Spleen (tissue), 11 donors: ENCODE results near the gene EVI5. TPM values are rescaled to one million over a fixed set of nuclear protein-coding genes. Genes with fewer than 3 reads are reported as not detected.

Source experiments
- DNase-seq: peaks from one replicate; pipeline ENCODE4 v3.0.0-alpha.2; 2020
- H3K27ac ChIP-seq, 8 donors: fragments of 200-600 bp; sonication (generic) in 7 of 8; 1 replicate in 4 of 8; 2 replicates in 4 of 8; pipeline versions ENCODE4 v1.5.0 to v1.8.0; 2016 to 2021; ENCODE audit warnings: inconsistent platforms in 4 of 8, mild to moderate bottlenecking in 4 of 8, moderate library complexity in 1 of 8
- H3K27me3 ChIP-seq, 7 donors: fragments of 200-600 bp; sonication (generic) in 6 of 7; replicated peaks in 1 of 7; 1 replicate in 4 of 7; 2 replicates in 3 of 7; pipeline versions ENCODE4 v1.5.0 to v1.8.0; 2016 to 2021; ENCODE audit warnings: inconsistent platforms in 3 of 7, mild to moderate bottlenecking in 1 of 7
- H3K36me3 ChIP-seq, 6 donors: fragments of 200-600 bp; sonication (generic) in 5 of 6; 1 replicate in 4 of 6; 2 replicates in 2 of 6; pipeline versions ENCODE4 v1.5.0 to v1.8.0; 2016 to 2021; ENCODE audit warnings: inconsistent platforms in 2 of 6
- H3K4me1 ChIP-seq, 6 donors: fragments of 200-600 bp; sonication (generic) in 5 of 6; 1 replicate in 3 of 6; 2 replicates in 3 of 6; pipeline versions ENCODE4 v1.5.0 to v1.8.0; 2016 to 2021; ENCODE audit warnings: inconsistent platforms in 3 of 6
- H3K4me3 ChIP-seq, 8 donors: fragments of 200-600 bp; sonication (generic) in 7 of 8; 1 replicate in 4 of 8; 2 replicates in 4 of 8; pipeline versions ENCODE4 v1.5.0 to v1.8.0; 2016 to 2021; ENCODE audit warnings: inconsistent platforms in 4 of 8, mild to moderate bottlenecking in 4 of 8, moderate library complexity in 2 of 8
- H3K9me3 ChIP-seq, 8 donors: fragments of 200-600 bp; sonication (generic) in 7 of 8; 1 replicate in 4 of 8; 2 replicates in 4 of 8; pipeline versions ENCODE4 v1.5.0 to v1.8.0; 2016 to 2021; ENCODE audit warnings: inconsistent platforms in 4 of 8
- CTCF ChIP-seq, 11 experiments: fragments of 200-600 bp in 7 of 11; fragments of 450-650 bp in 4 of 11; sonication (generic) in 4 of 11; IDR thresholded peaks in 8 of 11; conservative IDR thresholded peaks in 3 of 11; 1 replicate in 7 of 11; 2 replicates in 4 of 11; pipeline versions ENCODE4 v1.4.0 to v1.8.0; 2016 to 2021; ENCODE audit warnings: antibody characterized with exemption in 11 of 11, inconsistent platforms in 4 of 11, mild to moderate bottlenecking in 1 of 11
- POLR2A ChIP-seq, 3 donors: fragments of 450-650 bp; IDR thresholded peaks; one replicate each; pipeline ENCODE4 v1.5.1; 2017; ENCODE audit warnings: antibody characterized with exemption in 3 of 3, mild to moderate bottlenecking in 1 of 3
- POLR2AphosphoS5 ChIP-seq, 3 donors: sonication (generic); formaldehyde crosslinking; IDR thresholded peaks; one replicate each; pipeline ENCODE4 v1.5.1; 2017; ENCODE audit warnings: antibody characterized with exemption in 3 of 3
- WGBS, 5 donors: extraction: QIAGEN DNeasy Blood & Tissue Kit in 3 of 5; methylation state at CpG; one replicate each; pipeline versions ENCODE4 v1.1.5 to v1.1.7; 2013 to 2018; 5-methylcytosine and 5-hydroxymethylcytosine counted together
- intact Hi-C: fragments of 100-400 bp; cut with DNase I; formaldehyde crosslinking; loops from one replicate; pipeline ENCODE4 v1.15.0; 2023; ENCODE audit warnings: low total_unique reads
- polyA plus RNA-seq, 3 donors: library from polyadenylated mRNA; stranded (reverse); fragments of 200-250 nt; gene quantifications; one replicate each; pipeline ENCODE4 v1.2.1, GENCODE V29; 2013
- total RNA-seq, 7 donors: library from RNA; depleted of rRNA in 3 of 7; stranded (reverse); fragments of >200 nt in 3 of 7; fragmentation: NEBNext Ultra II Directional in 4 of 7; extraction: Animal tissue kit (Norgen Biotek cat#: 25700) in 4 of 7; gene quantifications; one replicate each; pipeline versions ENCODE4 v1.1.0 to v1.2.1, GENCODE V29; 2016 to 2021
- donor health status: healthy with polysubstance abuse.
- donor health status: DM: no; HTN: no; CAD: no; lungs with moderate emphysema.
- donor health status: DM: no; HTN: no; CAD: no.
- donor health status: Bipolar disorder and iron deficiency.
- donor health status: healthy.
- donor health status: DM: no; HTN: no; CAD: no.
- donor health status: DM: yes; HTN: yes; CAD: no.

EVI5 gene
- total and polyA plus RNA-seq, 10 donors = 1.7 to 38.3 (median 27.0) TPM

GRCh38 chr1:92713939-92714338, 71.0 kb downstream of the EVI5 start:
- 95 to 100% (median 96%) methylated on average over 2 of the region's 2 CpGs for WGBS, 5 donors
- intact Hi-C loops = no loop called here
- H3K4me1 ChIP-seq = no peaks in the 10 kb centered on the region
- H3K27ac ChIP-seq = no peak overlapping the region
- no peak for DNase-seq
- no peaks in the 10 kb centered on the region for H3K9me3 ChIP-seq
- H3K4me3 ChIP-seq = no peak overlapping the region
- no peaks in the 10 kb centered on the region for H3K36me3 ChIP-seq
- no peak for TF ChIP-seq POLR2AphosphoS5 (IDR thresholded peaks at IDR 0.05)
- TF ChIP-seq CTCF (IDR thresholded peaks at IDR 0.05 in 8 of 11, conservative IDR thresholded peaks at IDR 0.05 in 3 of 11) = no peak
- TF ChIP-seq POLR2A (IDR thresholded peaks at IDR 0.05) = no peak
- no peaks in the 10 kb centered on the region for H3K27me3 ChIP-seq

- no peaks in the 10 kb centered on the region for H3K4me1 ChIP-seq
- H3K36me3 ChIP-seq = no peaks in the 10 kb centered on the region
- 75 to 89% (median 83%) methylated on average over 6 of the region's 6 CpGs for WGBS, 5 donors
- H3K4me3 ChIP-seq = no peak overlapping the region
- H3K27me3 ChIP-seq = no peaks in the 10 kb centered on the region
- no peak for TF ChIP-seq POLR2AphosphoS5 (IDR thresholded peaks at IDR 0.05)
- no peak for TF ChIP-seq POLR2A (IDR thresholded peaks at IDR 0.05)
- no peak for TF ChIP-seq CTCF (IDR thresholded peaks at IDR 0.05 in 8 of 11, conservative IDR thresholded peaks at IDR 0.05 in 3 of 11)
- DNase-seq = no peak
- H3K9me3 ChIP-seq = no peaks in the 10 kb centered on the region
- intact Hi-C loops = no loop called here
- no peak overlapping the region for H3K27ac ChIP-seq
These were observed 73.3 kb downstream of the EVI5 start for GRCh38 chr1:92711473-92712165.

- no peak for DNase-seq
- H3K4me1 ChIP-seq = no peaks in the 10 kb centered on the region
- H3K4me3 ChIP-seq = no peak overlapping the region
- no peaks in the 10 kb centered on the region for H3K36me3 ChIP-seq
- H3K27ac ChIP-seq = no peak overlapping the region
- no peaks in the 10 kb centered on the region for H3K27me3 ChIP-seq
- intact Hi-C loops = no loop called here
- no peaks in the 10 kb centered on the region for H3K9me3 ChIP-seq
- 79 to 92% (median 85%) methylated on average over 4 of the region's 4 CpGs for WGBS, 5 donors
- TF ChIP-seq CTCF (IDR thresholded peaks at IDR 0.05 in 8 of 11, conservative IDR thresholded peaks at IDR 0.05 in 3 of 11) (no peak), POLR2A (IDR thresholded peaks at IDR 0.05) (no peak), POLR2AphosphoS5 (IDR thresholded peaks at IDR 0.05) (no peak)
These were observed 75.2 kb downstream of the EVI5 start for GRCh38 chr1:92709738-92710137.

- H3K9me3 ChIP-seq = no peaks in the 10 kb centered on the region
- no peak for DNase-seq
- no peaks in the 10 kb centered on the region for H3K4me1 ChIP-seq
- TF ChIP-seq POLR2A (IDR thresholded peaks at IDR 0.05) (no peak), POLR2AphosphoS5 (IDR thresholded peaks at IDR 0.05) (no peak), CTCF (IDR thresholded peaks at IDR 0.05 in 8 of 11, conservative IDR thresholded peaks at IDR 0.05 in 3 of 11) (no peak)
- H3K27me3 ChIP-seq = no peaks in the 10 kb centered on the region
- H3K27ac ChIP-seq = no peak overlapping the region
- intact Hi-C loops = no loop called here
- WGBS, 5 donors = 85 to 97% (median 92%) methylated on average over 2 of the region's 2 CpGs
- no peak overlapping the region for H3K4me3 ChIP-seq
- H3K36me3 ChIP-seq = peaks cover 0 to 2% (median 0%) of the 10 kb centered on the region in 6 donors
These were observed 76.4 kb downstream of the EVI5 start for GRCh38 chr1:92708368-92708950.
